NK-92 (cell line): ENCODE results near the gene ACAD10.
A peak's percentile ranks its signal among the peaks of the same experiment; 100 is the strongest.
"Not testable (repeated sequence)": the region's sequence is repeated elsewhere in the genome, so short reads cannot be mapped to it uniquely, and the experiment has no call there.

ENCODE experiments used
- DNase-seq: peaks from one replicate; lab custom pipeline; 2025; ENCODE audit not compliant: unreplicated experiment; lab: John Stamatoyannopoulos, UW

ACAD10 gene

DNA sequence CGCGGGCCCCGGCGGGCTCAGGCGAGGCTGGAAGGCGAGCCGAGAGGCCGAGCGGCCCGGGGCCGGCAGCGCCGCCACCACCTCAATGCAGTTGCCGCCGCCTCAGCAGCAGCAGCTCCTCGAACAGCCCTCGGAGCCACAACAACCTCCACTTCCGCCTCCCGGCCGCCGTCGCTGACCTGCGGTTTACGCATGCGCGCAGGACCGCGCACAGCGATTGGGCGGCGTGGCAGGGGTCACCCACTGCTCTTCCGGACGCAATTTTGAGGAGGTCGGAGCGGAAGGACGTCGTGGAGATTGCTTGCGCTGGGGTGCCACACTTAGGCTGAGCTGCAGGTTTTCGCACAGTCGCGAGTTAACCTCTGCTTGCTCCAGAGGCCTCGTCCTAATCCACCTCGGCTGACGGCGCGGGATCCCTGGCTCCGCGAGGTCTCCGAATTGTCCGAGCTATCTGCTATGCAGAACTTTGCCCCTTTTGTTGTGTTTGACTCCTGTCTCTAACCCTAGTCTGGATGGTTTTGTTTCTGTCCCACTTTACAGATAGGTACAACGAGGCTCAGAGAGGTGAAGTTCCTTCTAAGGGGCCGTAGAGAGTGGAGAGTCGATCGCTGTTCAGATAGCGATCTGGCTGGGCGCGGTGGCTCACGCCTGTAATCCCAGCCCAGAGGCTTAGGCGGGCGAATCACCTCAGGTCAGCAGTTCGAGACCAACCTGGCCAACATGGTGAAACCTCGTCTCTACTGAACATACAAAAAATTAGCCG lies at the start of gene ACAD10, which contains the start of gene BRAP:
Gene ACAD10 (plus strand): TSS at position 243 of the 763 bp plus-strand sequence. CDS start 6,657 bp downstream, outside the sequence.
Gene BRAP (minus strand): TSS at position 146 of the 763 bp plus-strand sequence. CDS start 164 bp downstream, outside the sequence.
- peak; percentile 59 for DNase-seq

DNA sequence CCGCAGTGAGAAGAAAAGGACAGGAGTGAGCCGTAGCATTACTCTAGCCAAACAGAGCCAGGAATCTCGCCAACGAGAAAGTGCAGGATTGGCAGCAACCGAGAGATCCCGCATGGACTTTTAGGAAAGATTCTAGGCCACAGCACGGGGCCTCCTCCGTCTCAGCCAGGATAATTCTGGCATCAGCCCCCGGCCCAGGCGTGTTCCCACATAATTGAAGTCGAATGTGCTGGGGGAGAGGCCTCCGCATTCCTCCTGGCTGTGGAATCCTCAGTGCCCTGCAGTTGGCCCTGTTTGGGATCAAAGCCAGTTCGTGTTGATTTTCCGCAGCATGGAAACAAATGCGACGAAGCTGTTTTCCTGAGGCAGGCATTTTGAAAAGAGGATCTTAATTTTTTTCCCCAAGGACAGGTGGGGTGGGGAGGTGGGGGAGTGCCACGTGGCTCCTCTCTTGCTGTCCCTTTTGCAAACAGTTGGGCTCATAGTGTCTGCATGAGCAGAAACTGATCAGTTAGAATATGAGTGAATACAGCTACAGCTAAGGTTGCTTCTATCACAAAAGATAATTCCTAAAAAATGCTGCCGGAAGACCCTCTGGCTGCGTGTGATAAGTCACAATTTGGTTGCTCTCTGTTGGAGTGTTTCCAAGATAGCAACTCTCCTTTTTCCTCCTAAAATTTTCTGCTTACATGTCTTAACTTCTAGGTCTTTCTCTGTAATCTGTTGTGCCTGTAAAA lies 49.5 kb upstream of the ACAD10 start:
- no peak for DNase-seq

- no peak for DNase-seq
Observed at GRCh38 chr12:111638556-111638955, 47.3 kb upstream of the ACAD10 start.

GRCh38 chr12:111640506-111640905 lies 45.3 kb upstream of the ACAD10 start:
- no peak for DNase-seq

DNA sequence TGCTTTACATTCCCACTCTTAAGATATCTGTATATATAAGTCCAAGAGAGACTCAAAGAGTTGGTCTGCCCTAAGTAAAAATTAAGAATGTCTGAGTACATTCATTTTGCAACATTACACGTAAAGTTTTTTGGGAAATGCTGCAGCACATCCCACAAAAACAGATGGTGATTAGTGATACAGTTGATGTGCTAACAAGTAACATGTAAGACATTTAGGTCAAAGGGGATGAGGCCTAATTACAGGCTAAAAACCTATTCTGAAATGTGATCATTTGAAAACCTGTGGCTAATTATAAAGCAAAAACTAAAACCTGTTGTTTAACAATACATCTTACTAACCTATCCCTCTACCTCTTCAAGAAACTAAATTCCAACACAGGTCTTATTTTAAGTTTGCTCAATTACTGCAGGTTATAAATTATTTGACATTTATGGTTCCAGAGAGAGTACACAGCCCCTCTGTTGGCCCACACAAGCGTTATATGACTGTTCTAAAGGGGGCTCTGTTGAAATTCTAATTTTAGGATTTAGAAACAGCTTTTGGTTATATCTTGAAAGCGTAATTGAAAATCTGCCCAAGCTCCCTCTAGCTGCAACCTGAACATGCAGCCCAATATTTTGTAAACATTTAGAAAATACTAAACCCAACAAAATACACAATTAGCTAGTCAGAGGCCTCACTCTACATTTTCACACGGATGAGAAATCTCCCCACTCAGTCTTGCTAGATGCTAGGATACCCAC lies 43.0 kb upstream of the ACAD10 start:
- no peak for DNase-seq

DNA sequence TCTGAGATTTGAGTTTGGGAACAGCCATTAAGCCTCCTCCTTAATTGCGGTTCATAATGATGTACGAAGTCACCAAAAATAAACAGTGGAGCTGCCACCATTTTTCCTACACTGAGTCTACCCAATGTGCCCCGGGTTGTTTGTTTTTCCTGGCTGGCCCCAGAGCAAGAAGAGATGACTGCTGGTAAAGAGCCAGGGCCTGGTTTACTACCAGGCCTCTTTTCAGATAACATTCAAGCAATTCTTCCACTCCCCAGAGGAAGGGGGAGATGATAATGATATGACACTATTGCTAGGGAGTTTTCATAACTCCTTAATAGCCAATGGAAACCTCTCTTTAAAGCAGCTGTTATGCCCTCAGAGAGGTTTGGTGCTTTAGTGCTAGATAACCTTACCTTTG lies 42.4 kb upstream of the ACAD10 start:
- DNase-seq: no peak

DNA sequence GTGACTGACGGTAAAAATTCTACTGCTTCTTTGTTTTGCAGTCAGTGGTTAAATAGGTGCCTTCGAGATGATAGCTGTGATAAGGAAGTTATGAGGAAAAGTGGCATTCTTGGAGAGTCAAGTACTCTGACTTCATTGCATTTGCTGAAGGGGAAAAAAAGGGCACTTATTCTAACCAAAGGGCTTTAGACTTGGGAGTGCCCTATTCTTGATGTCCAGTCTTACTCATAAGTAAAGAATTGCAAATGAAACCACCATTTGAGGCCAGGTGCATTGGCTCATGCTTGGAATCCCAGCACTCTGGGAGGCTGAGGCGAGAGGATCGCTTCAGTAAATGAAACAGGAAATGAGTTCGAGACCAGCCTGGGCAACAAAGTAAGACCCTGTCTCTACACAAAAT lies 40.4 kb upstream of the ACAD10 start:
- DNase-seq: no peak

- DNase-seq: no peak
Observed at GRCh38 chr12:111650912-111651311, 34.9 kb upstream of the ACAD10 start.

DNA sequence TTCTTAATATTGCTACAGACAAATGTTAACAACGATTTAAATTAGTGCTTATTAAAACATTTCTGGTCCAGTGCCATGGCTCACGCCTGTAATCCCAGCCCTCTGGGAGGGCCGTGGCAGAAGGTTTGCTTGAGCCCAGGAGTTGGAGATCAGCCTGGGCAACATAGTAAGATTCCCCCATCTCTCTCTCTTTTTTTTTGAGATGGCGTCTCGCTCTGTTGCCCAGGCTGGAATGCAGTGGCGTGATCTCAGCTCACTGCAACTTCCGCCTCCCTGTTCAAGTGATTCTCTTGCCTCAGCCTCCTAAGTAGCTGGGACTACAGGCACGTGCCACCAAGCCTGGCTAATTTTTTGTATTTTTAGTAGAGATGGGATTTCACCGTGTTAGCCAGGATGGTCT lies 33.3 kb upstream of the ACAD10 start:
- not testable (repeated sequence) for DNase-seq

- DNase-seq: no peak
Observed at GRCh38 chr12:111653596-111653995, 32.3 kb upstream of the ACAD10 start.

GRCh38 chr12:111655356-111655755 lies 30.5 kb upstream of the ACAD10 start:
- no peak for DNase-seq

- DNase-seq: no peak
Observed at GRCh38 chr12:111656016-111656415, 29.8 kb upstream of the ACAD10 start.

- no peak for DNase-seq
Observed at GRCh38 chr12:111664499-111664898, 21.4 kb upstream of the ACAD10 start.

- no peak for DNase-seq
Observed at GRCh38 chr12:111664961-111665865, 20.6 kb upstream of the ACAD10 start.

GRCh38 chr12:111672822-111673381 lies 13.0 kb upstream of the ACAD10 start:
- DNase-seq: no peak

DNA sequence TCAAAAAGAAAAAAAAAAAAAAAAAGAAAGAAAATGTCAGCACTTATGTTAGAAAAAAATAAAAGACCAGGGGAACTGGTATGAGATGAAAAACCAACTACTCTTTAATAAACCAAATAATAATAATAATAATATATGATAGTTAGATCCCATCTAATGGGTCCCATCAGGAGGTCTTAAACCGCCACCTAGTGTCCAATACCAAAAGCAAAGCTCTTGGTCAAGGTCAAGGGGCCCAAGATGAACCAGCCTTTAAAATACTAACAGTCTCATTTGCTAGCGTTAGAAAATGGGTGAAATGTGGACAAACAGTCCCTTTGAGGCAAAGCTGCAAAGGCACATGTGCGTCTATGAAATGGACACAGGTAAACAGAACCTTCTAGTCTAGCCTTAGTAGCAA lies 12.3 kb upstream of the ACAD10 start:
- no peak for DNase-seq

DNA sequence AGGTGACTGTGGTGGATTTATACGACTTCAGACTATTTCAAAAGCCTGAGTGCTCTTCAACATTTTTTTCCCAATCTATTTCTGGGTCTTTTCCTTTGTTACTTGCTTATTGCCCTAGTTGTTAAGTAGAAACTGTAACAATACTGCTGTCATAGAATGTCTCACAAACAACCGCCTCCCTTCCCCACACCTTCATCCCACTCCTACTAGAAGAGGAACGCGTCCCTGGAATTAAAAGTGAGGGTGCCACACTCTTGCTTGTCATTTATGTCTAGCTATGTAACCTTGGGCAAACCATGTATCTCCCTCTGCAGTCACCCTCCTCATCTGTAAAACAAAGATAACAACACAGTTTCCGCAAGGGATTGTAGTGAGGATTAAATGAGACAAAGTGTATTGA lies 8.7 kb upstream of the ACAD10 start:
- no peak for DNase-seq

DNA sequence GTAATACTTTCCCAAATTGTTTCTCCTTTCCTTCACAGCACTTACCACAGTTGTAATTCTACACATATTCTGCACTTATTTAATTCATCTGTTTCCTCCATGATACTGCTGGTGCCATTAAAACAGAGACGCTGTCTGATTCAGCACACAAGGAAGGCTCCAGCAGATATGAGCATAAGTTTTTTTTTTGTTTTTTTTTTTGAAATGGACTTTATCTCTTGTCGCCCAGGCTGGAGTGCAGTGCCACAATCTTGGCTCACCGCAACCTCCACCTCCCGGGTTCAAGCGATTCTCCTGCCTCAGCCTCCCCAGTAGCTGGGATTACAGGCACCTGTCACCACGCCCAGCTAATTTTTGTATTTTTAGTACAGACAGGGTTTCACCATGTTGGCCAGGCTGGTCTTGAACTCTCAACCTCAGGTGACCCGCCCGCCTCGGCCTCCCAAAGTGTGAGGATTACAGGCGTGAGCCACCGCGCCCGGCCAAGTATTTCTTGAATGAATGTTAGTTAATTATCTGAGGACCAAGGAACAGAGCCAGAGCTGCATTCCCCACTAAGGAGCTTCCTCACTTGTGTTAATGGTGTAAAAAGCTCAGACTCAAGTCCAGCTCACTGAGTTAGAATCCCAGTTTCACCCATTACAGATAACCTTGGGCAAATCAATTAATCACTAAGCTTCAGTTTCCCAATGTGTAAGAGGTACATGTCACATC lies 1.2 kb upstream of the ACAD10 start:
- not testable (repeated sequence) for DNase-seq

- DNase-seq: no peak
Observed at GRCh38 chr12:111685322-111685810, 487 bp upstream of the ACAD10 start.
